IPS DF 6.9 (cell line): ENCODE results near the gene KLHL29.

Experiments
- DNase-seq: peaks from one replicate; pipeline ENCODE4 v3.0.0-alpha.2; 2013; ENCODE audit warnings: low read depth, low spot score
- H3K27ac ChIP-seq: one replicate; pipeline ENCODE4 v1.5.1; 2013; ENCODE audit warnings: low read length, control low read depth
- H3K27me3 ChIP-seq: 2 replicates; pipeline ENCODE4 v1.6.1; 2013; ENCODE audit warnings: mild to moderate bottlenecking, low read length; ENCODE audit not compliant: control insufficient read depth, insufficient read depth
- H3K36me3 ChIP-seq: 2 replicates; pipeline ENCODE4 v1.6.1; 2013; ENCODE audit warnings: low read length; ENCODE audit not compliant: control insufficient read depth, insufficient read depth
- H3K4me1 ChIP-seq: 2 replicates; pipeline ENCODE4 v1.6.1; 2013; ENCODE audit warnings: low read length; ENCODE audit not compliant: control insufficient read depth, insufficient read depth
- H3K4me3 ChIP-seq: 2 replicates; pipeline ENCODE4 v1.5.1; 2013; ENCODE audit warnings: mild to moderate bottlenecking, low read length
- H3K9me3 ChIP-seq: 2 replicates; pipeline ENCODE4 v1.6.1; 2013; ENCODE audit warnings: low read length, inconsistent platforms; ENCODE audit not compliant: control insufficient read depth, insufficient read depth
- WGBS: extraction: QIAGEN DNeasy Blood & Tissue Kit; methylation state at CpG from one replicate; pipeline ENCODE4 v1.1.7; 2013; ENCODE audit warnings: mixed read lengths, missing lambda C conversion rate; ENCODE audit not compliant: insufficient read length, insufficient coverage; 5-methylcytosine and 5-hydroxymethylcytosine counted together

KLHL29 gene

DNA sequence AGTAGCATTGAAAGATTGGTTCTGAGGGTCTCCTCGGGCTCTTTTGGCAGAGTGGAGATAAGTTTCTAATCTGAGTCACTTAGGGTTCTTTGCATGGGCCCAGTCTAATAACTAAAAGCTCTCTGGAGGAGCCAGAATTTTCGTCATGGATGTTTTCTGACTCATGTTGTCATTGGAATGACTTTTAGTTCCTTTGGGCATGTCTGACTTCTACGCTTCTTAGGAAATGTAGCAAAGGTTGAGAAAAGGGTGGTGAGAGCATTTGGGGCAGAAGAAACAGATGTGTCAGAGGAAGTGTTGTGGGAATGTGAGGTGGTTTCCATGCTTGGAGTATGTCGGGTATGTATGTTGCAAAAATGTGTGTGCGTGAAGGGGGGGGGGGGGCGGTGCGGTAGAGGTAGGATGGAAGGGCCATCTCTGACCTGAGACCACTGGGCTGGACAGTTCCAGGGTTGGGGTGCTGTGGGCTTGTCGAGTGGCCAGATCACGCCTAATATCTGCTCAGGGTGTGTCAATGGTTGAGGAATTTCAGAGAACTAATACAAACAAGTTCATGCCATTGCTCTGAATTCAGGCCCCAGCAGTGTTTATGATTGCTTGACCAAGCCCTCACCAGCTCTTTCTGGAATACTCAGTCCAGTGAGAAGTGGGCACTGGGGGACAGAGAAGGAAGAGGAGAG, 26.9 kb downstream of the KLHL29 start:
- DNase-seq, result no peak
- no CpG with 5 or more reads among the region's 9 CpGs for WGBS
- Histone ChIP-seq H3K36me3 (no peaks in the 10 kb centered on the region), H3K4me3 (no peak overlapping the region), H3K9me3 (no peaks in the 10 kb centered on the region), H3K27me3 (no peaks in the 10 kb centered on the region), H3K27ac (no peak overlapping the region), H3K4me1 (no peaks in the 10 kb centered on the region)

DNA sequence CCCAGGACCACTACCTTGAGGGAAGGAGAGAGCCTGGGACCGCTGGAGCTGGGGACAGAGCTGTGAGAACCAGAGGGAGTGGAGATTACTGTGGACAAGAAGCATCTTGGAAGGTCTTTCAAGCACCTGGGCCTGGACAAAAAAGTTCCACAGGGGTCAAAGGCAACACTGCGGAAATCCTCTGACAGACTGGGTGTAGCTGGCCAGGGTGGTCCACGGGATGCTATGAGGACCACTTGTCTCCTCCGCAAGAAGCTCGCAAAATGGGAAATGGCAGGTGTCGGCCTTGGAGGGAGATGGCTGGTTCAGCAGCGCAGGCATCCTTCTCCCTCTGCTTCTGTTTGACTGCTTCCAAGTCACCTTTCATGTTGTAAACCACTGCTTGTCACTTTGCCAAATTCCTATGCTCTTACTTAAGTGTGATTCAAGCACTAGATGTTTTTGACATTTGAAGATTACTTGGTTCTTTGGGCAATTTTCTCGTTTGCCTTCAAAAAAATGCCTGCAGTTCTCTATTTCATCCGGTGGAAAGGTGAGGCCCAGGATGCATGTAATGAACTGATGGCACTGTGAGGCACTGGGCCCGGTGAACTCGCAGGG, 27.7 kb downstream of the KLHL29 start:
- Histone ChIP-seq H3K9me3 (no peaks in the 10 kb centered on the region), H3K27me3 (no peaks in the 10 kb centered on the region), H3K4me1 (no peaks in the 10 kb centered on the region), H3K27ac (no peak overlapping the region), H3K4me3 (no peak overlapping the region), H3K36me3 (no peaks in the 10 kb centered on the region)
- no peak for DNase-seq
- no CpG with 5 or more reads among the region's 11 CpGs for WGBS

DNA sequence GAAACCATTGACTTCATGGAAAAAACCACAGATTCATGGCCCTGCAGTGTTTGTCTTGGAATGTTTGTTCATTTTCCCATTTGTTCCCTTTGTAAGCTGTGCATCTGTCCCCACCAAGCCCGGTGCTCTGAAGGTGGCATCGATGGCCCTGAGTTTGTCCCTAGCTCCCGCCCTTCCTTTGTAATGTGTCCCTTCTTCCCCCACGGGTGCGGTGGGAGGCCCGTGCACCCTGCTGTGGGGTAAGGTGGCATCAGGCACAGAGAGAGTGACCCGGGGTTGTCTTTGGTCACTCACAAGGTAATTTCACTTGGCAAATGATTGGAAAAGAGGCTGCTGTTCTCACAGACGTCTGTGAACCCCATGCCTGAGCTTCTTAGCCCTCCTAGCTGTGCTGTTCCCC, 28.7 kb downstream of the KLHL29 start:
- DNase-seq, result no peak
- whole genome bisulfite sequencing, result no CpG with 5 or more reads among the region's 8 CpGs
- no peak overlapping the region for H3K27ac ChIP-seq

DNA sequence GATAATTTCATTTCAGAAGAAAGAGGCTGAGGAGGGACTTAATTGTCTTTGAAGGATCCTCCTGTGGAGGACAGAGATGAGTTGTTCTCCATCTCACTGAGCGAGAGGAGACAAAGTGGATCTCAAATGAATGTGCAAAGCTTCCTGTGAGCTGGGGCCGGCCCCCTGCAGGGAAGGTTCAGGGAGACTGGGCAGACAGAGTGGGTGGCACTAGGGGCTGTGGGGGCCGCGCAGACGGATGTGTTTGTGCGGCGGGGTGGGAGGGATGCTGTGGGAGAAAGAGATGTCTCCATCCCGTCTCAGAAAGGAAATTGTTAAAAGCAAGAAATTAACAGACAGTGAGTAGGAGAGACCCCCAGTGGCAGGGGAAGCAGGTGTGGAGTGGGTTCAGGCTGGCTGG, 29.1 kb downstream of the KLHL29 start:
- no peak for DNase-seq
- no CpG with 5 or more reads among the region's 8 CpGs for WGBS
- Histone ChIP-seq H3K9me3 (no peaks in the 10 kb centered on the region), H3K36me3 (no peaks in the 10 kb centered on the region), H3K4me1 (no peaks in the 10 kb centered on the region), H3K27ac (no peak overlapping the region), H3K4me3 (no peak overlapping the region), H3K27me3 (no peaks in the 10 kb centered on the region)

More for the DNA sequence above, 28.7 kb downstream of the KLHL29 start:
- Histone ChIP-seq H3K36me3 (no peaks in the 10 kb centered on the region), H3K9me3 (no peaks in the 10 kb centered on the region), H3K27me3 (no peaks in the 10 kb centered on the region), H3K4me3 (no peak overlapping the region), H3K4me1 (no peaks in the 10 kb centered on the region)

DNA sequence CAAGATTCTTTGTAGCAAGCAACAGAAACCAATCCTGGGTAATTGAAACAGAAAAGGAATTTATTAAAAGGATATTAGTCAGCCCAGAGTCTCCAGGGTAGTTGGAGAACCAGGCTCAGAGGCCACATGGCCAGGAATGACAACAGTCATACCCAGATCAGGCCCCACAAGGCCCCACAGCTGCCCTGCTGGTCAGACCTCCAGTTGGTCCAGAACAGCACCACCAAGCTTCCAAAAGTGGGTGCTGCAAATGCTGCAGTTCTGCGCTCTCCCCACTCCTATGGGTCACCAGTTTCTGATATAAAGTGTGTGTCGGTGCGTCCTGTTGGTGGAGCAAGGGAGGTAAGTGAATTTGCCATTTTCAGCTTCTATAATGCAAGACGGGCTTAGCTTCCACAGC, 29.9 kb downstream of the KLHL29 start:
- no peak for DNase-seq
- Histone ChIP-seq H3K27ac (no peak overlapping the region), H3K36me3 (no peaks in the 10 kb centered on the region), H3K4me3 (no peak overlapping the region), H3K4me1 (no peaks in the 10 kb centered on the region), H3K27me3 (no peaks in the 10 kb centered on the region), H3K9me3 (no peaks in the 10 kb centered on the region)
- no CpG with 5 or more reads among the region's 4 CpGs for WGBS

DNA sequence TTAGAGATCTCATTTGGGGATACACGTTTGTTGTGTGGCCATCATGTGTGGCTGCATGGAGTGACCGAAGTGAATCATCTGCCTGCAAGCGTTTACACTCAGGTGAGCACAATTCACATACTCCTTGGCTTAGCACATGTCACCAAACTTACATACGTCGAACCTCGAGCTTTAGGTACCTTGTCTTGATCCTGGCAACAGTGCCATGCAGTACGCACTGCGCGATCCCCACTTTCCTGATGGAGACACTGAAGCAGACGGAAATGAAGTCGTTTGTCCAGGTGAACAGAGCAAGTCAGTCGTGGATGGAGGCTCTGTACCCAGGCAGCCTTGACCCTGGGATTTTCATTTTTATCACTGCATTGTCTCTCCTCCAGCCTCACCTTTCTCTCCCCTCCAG, 32.3 kb downstream of the KLHL29 start:
- no CpG with 5 or more reads among the region's 12 CpGs for WGBS
- no peaks in the 10 kb centered on the region for H3K27me3 ChIP-seq
- no peaks in the 10 kb centered on the region for H3K9me3 ChIP-seq
- H3K27ac ChIP-seq, result no peak overlapping the region
- no peaks in the 10 kb centered on the region for H3K4me1 ChIP-seq
- H3K4me3 ChIP-seq, result no peak overlapping the region
- DNase-seq, result no peak
- H3K36me3 ChIP-seq, result no peaks in the 10 kb centered on the region

DNA sequence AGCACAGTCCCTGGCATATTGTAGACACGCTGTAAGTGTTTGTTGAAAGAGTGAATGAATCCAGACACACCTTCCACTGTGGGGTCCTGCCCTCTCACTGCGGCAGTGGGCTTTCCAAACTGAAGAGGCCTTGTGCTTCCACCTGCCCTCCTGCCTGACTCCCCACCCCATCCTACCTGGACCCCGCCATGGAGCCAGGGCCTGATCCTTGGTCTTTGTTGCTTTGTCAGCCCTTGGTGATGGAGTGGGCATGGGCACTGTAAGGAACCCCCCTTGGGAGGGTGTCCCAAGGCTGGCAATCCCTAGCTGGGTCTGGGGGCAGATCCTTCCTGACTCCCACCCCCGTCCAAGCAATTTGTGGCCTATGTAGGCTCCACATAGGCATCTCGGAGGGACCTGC, 33.1 kb downstream of the KLHL29 start:
- no CpG with 5 or more reads among the region's 5 CpGs for WGBS
- no peaks in the 10 kb centered on the region for H3K36me3 ChIP-seq
- no peak for DNase-seq
- no peaks in the 10 kb centered on the region for H3K9me3 ChIP-seq
- peaks cover 3% of the 10 kb centered on the region; the same call in 1 of the 2 replicates for H3K4me1 ChIP-seq
- no peak overlapping the region for H3K27ac ChIP-seq
- H3K4me3 ChIP-seq, result no peak overlapping the region
- H3K27me3 ChIP-seq, result no peaks in the 10 kb centered on the region

DNA sequence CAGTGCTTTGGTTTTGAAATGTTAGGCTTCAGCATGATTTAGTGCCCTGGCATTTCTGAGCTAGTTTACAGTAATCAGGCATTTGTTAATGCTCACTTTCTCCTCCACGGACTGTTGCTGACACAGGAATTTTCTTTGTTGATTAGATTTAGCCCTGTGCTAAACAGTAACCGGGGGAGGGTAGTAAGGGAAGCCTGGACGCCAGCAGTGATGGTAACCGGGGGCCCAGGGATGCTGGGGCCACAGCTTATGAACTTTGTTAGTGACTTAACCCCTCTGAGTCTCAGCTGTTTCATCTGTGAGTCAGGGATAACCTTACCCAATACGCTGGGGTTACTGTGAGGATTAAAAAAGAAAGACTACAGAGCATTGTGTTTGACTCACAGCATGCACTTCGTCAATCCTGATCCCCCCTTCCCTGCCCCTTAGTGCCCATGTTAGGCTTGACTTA, 33.5 kb downstream of the KLHL29 start:
- no peak for DNase-seq
- no CpG with 5 or more reads among the region's 6 CpGs for WGBS
- Histone ChIP-seq H3K27ac (no peak overlapping the region), H3K9me3 (no peaks in the 10 kb centered on the region), H3K27me3 (no peaks in the 10 kb centered on the region), H3K36me3 (no peaks in the 10 kb centered on the region), H3K4me3 (no peak overlapping the region), H3K4me1 (peaks cover 5% of the 10 kb centered on the region; the same call in 1 of the 2 replicates)

DNA sequence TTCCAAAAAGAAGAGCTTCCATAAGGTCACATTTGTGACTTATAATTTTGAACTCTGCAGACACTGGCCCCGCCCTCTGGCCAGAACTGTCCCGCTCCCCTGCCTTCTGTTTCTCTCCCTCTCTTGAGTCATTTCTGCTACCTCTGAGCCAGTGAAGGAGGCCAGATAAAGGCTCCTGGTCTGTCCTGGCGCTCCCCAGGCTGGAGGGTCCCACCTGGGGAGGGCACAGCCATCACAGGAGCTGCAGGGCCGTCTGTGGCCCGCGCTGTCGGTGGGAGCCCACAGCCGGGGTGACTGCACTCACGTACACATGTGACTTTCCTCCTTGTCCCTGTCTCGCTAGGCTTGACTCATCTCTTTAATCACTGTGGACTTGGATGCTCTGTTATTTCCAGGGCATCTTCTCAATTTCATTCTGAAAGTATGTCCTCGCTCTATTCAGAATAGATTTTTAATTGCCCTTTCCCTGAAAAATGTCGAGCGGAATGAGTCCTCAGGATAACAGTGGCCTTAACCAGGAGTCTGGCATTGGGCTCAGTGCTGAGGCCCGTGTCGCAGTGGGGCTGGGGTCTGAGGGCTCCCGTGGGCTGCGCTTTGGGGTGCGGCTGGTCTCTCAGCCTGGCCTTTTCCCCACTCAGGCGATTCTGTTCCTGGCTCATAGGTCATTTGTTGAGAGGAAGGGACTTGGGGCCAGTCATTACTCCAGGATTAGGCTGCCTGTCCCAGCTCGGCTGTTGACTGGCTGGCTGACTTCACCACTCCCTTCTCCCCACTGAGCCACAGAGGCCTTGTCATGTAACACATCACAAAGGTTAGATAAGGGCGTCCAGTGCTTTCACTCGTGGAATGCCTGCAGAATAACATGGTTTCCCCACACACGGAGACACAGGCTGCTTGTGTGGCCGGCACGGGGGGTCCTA, 34.5 kb downstream of the KLHL29 start:
- H3K4me3 ChIP-seq, result no peak overlapping the region
- no peaks in the 10 kb centered on the region for H3K36me3 ChIP-seq
- H3K27me3 ChIP-seq, result no peaks in the 10 kb centered on the region
- peaks cover 9% of the 10 kb centered on the region for H3K4me1 ChIP-seq
- H3K27ac ChIP-seq, result no peak overlapping the region
- no CpG with 5 or more reads among the region's 25 CpGs for WGBS
- H3K9me3 ChIP-seq, result no peaks in the 10 kb centered on the region
- no peak for DNase-seq

DNA sequence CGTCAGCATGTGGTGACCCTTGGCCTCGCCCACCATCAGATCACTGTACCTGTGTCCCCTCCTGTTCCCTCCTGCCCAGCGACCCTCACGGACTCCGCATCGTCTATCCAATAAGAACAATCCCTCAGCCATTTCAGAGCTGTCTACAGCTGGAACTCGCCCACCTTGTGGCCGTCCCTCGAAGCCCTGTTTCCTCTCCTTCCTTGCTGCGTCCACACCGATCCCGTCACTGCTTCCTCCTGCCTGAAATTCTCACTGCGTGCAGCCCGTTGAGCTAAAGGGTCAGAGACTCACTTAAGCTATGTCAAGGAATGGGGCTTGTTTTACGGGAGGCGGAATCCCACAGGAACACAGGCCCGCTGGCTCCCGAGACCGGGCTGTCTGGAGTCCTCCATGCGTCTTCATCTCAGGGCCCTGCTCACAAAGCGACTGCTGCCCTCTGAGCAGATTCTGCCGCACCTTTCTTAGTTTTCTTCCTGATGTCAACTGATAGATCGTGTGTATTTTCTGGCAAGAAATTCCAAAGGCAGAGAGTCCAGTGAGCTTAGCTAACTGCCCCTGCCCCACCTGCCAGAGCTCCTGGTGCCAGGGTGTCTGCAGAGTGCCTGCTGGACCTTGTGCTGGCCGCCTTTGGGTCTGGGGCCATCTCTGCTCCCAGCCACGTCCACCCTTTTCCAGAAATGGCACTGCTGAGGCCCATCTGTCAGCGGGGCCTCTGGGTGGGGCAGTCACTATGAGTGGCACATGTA, 35.3 kb downstream of the KLHL29 start:
- Histone ChIP-seq H3K27me3 (no peaks in the 10 kb centered on the region), H3K4me1 (peaks cover 9% of the 10 kb centered on the region), H3K4me3 (no peak overlapping the region), H3K9me3 (no peaks in the 10 kb centered on the region), H3K36me3 (no peaks in the 10 kb centered on the region), H3K27ac (no peak overlapping the region)
- WGBS, result no CpG with 5 or more reads among the region's 26 CpGs
- DNase-seq, result no peak
